Omental fat pad (tissue), 4 donors: Measurements from ENCODE around the gene DLG2. TPM values are rescaled to one million over a fixed set of nuclear protein-coding genes. Genes with fewer than 3 reads are reported as not detected.

Source experiments
- ATAC-seq: fragments of 150-250 bp; one replicate; pipeline ENCODE4 v1.9.1; 2016; ENCODE audit warnings: mild to moderate bottlenecking, moderate library complexity; ENCODE audit not compliant: low FRiP score
- DNase-seq: peaks from one replicate; pipeline ENCODE4 v3.0.0-alpha.2; 2019; ENCODE audit warnings: low spot score
- CTCF ChIP-seq, 3 donors: fragments of 450-650 bp; IDR thresholded peaks; one replicate each; pipeline ENCODE4 v1.5.1; 2016 to 2017; ENCODE audit warnings: antibody characterized with exemption in 3 of 3, mild to moderate bottlenecking in 3 of 3, moderate library complexity in 2 of 3
- total RNA-seq, 4 donors: library from RNA; depleted of rRNA; stranded (reverse); fragments of >200 nt; gene quantifications; one replicate each; pipeline ENCODE4 v1.1.0, GENCODE V29; 2016

DLG2 gene
- total RNA-seq, 4 donors from 2014 or later, result 4.8 to 13.2 (median 8.1) TPM

- ATAC-seq (peak; percentile 64), DNase-seq (no peak)
- TF ChIP-seq CTCF (IDR thresholded peaks at IDR 0.05), result no peak
Observed at GRCh38 chr11:84218318-84218717, 1408.8 kb downstream of the DLG2 start.

- no peak for TF ChIP-seq CTCF (IDR thresholded peaks at IDR 0.05)
- ATAC-seq (no peak), DNase-seq (no peak)
Observed at GRCh38 chr11:84215672-84216071, 1411.5 kb downstream of the DLG2 start.

- ATAC-seq (no peak), DNase-seq (no peak)
- no peak for TF ChIP-seq CTCF (IDR thresholded peaks at IDR 0.05)
Observed at GRCh38 chr11:84214557-84214956, 1412.6 kb downstream of the DLG2 start.

GRCh38 chr11:84212468-84213390, 1414.4 kb downstream of the DLG2 start:
- DNase-seq (no peak), ATAC-seq (no peak)
- no peak for TF ChIP-seq CTCF (IDR thresholded peaks at IDR 0.05)

GRCh38 chr11:84211896-84212295, 1415.2 kb downstream of the DLG2 start:
- TF ChIP-seq CTCF (IDR thresholded peaks at IDR 0.05), result no peak
- DNase-seq, result no peak
- no peak for ATAC-seq

- no peak for ATAC-seq
- DNase-seq, result no peak
- TF ChIP-seq CTCF (IDR thresholded peaks at IDR 0.05), result no peak
Observed at GRCh38 chr11:84194696-84195095, 1432.4 kb downstream of the DLG2 start.

GRCh38 chr11:84193706-84194105, 1433.4 kb downstream of the DLG2 start:
- ATAC-seq (no peak), DNase-seq (no peak)
- TF ChIP-seq CTCF (IDR thresholded peaks at IDR 0.05), result no peak
